Ectodermal cell (in vitro differentiated cells): ENCODE measurements around the gene BLMH.

ENCODE experiments used
- H3K27ac ChIP-seq: 2 replicates; pipeline ENCODE4 v1.7.0; 2013; ENCODE audit warnings: mild to moderate bottlenecking, low read depth, low read length; ENCODE audit not compliant: insufficient read depth, poor library complexity, severe bottlenecking
- H3K27me3 ChIP-seq: 2 replicates; pipeline ENCODE4 v1.7.0; 2013; ENCODE audit warnings: mild to moderate bottlenecking, low read length; ENCODE audit not compliant: insufficient read depth, control insufficient read depth, poor library complexity, severe bottlenecking
- H3K36me3 ChIP-seq: one replicate; pipeline ENCODE4 v1.7.0; 2013; ENCODE audit warnings: low read length; ENCODE audit not compliant: control insufficient read depth, insufficient read depth
- H3K4me1 ChIP-seq: one replicate; pipeline ENCODE4 v1.7.0; 2013; ENCODE audit warnings: low read length; ENCODE audit not compliant: control insufficient read depth, insufficient read depth
- H3K4me3 ChIP-seq: 2 replicates; pipeline ENCODE4 v1.7.0; 2013; ENCODE audit warnings: low read depth, low read length, control low read depth; ENCODE audit not compliant: insufficient read depth
- H3K9me3 ChIP-seq: 2 replicates; pipeline ENCODE4 v1.7.0; 2013; ENCODE audit warnings: mild to moderate bottlenecking, low read length, moderate library complexity; ENCODE audit not compliant: control insufficient read depth
- WGBS, 2 experiments: methylation state at CpG; one replicate each; pipeline ENCODE4 v1.1.7; 2013; ENCODE audit warnings: missing lambda C conversion rate in 2 of 2; 5-methylcytosine and 5-hydroxymethylcytosine counted together

The BLMH gene

DNA sequence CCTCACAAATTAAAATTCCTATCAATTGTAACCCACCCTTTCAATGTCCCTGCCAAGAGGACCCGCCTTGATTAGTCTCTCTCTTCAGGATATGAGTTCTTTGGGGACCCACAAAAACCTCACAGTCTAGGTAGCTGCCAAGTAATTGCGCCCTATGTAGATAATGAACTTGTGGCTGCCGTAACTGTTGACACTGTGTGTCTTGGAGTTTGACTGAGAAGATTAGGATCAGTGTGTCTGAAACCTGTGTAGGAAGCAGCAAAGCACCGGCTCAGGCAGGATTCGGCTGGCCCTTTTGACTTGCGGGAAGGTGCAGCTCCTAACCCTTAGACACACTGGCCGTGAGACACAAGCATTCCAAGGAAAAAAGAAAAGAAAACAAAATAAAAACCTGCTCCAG is 38.4 kb downstream of the BLMH start:
- Histone ChIP-seq H3K4me3 (no peak overlapping the region), H3K9me3 (no peaks in the 10 kb centered on the region), H3K36me3 (peaks cover 5% of the 10 kb centered on the region), H3K27ac (no peak overlapping the region), H3K4me1 (no peaks in the 10 kb centered on the region), H3K27me3 (no peaks in the 10 kb centered on the region)
- WGBS, 2 experiments: 90 to 95% methylated on average over 7 of the region's 7 CpGs

GRCh38 chr17:30251931-30252330 is 39.8 kb downstream of the BLMH start:
- H3K9me3 ChIP-seq: no peaks in the 10 kb centered on the region
- peaks cover 5% of the 10 kb centered on the region for H3K36me3 ChIP-seq
- H3K4me1 ChIP-seq: no peaks in the 10 kb centered on the region
- no peaks in the 10 kb centered on the region for H3K27me3 ChIP-seq
- no peak overlapping the region for H3K27ac ChIP-seq
- H3K4me3 ChIP-seq: no peak overlapping the region

DNA sequence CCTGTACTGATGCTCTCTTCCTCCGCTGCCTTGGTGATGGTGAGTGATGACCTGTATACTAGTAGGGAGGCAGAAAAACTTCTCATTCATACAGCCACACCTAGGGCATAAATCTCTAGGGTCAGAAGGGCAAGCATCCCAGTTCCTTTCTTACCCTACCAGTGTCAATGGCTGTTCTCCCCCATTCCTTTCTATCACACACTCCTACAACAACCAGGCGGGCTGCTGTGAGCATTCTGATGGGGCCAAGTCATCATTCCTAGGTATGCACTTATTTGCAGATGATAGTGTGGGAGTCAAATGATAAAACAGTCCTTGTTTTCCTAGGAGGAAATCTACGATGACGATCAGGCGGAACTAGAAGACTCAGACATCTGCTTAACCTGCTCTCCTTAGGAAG is 42.3 kb downstream of the BLMH start:
- no peaks in the 10 kb centered on the region for H3K4me1 ChIP-seq
- no peaks in the 10 kb centered on the region for H3K27me3 ChIP-seq
- peaks cover 5% of the 10 kb centered on the region for H3K36me3 ChIP-seq
- H3K9me3 ChIP-seq: no peaks in the 10 kb centered on the region
- WGBS, 2 experiments: 94 to 95% methylated on average over 4 to 5 of the region's 5 CpGs
- H3K27ac ChIP-seq: no peak overlapping the region
- no peak overlapping the region for H3K4me3 ChIP-seq

DNA sequence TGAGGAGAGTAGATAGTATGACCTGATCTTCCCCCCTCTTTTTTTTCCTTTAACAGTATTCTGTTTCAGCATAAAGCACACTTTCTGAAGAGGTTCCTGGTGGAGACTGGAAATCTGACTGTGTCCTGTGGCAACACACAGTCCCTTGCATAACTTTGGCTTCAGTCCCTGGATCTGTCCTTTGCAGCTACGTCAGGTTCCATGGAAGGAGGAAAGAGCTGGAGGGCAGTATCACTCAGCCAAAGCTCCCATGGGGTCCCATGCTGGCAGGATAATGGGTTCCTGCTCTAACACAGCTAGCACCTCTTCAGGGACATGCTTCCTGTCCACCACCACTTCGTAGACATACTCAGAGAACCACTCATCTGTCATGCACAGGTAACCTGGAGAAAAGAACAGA is 43.0 kb downstream of the BLMH start:
- Histone ChIP-seq H3K27me3 (no peaks in the 10 kb centered on the region), H3K4me3 (no peak overlapping the region), H3K27ac (no peak overlapping the region), H3K9me3 (no peaks in the 10 kb centered on the region), H3K36me3 (peaks cover 5% of the 10 kb centered on the region), H3K4me1 (no peaks in the 10 kb centered on the region)
- 91 to 95% methylated on average over 2 of the region's 2 CpGs for WGBS, 2 experiments

DNA sequence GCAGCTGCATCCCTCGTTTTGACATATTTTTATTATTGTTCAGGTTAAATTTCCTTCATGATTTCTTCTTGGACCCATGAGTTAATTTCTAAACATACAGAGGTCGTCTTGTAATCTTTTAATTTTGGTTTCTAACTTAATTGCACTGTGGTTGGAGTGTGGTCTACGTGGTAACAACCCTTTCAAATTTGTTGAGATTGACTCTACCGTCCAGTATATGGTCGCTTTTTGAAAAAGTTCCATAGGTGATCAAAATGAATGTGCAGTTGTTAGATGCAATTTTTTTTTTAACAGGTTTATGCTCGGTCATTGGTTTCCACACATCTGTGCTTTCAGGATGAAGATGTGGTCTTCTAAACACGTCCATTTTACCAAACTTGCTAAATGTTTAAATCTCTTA is 45.3 kb downstream of the BLMH start:
- Histone ChIP-seq H3K9me3 (no peaks in the 10 kb centered on the region), H3K27ac (no peak overlapping the region), H3K36me3 (peaks cover 5% of the 10 kb centered on the region), H3K4me3 (no peak overlapping the region), H3K27me3 (no peaks in the 10 kb centered on the region), H3K4me1 (no peaks in the 10 kb centered on the region)
- WGBS, 2 experiments: 95 to 96% methylated on average over 5 to 7 of the region's 7 CpGs

GRCh38 chr17:30244853-30245385 is 46.8 kb downstream of the BLMH start:
- 77 to 86% methylated on average over 4 of the region's 4 CpGs for WGBS, 2 experiments
- Histone ChIP-seq H3K4me1 (no peaks in the 10 kb centered on the region), H3K27me3 (peaks cover 3% of the 10 kb centered on the region), H3K9me3 (no peaks in the 10 kb centered on the region), H3K27ac (no peak overlapping the region), H3K4me3 (no peak overlapping the region), H3K36me3 (peaks cover 5% of the 10 kb centered on the region)

DNA sequence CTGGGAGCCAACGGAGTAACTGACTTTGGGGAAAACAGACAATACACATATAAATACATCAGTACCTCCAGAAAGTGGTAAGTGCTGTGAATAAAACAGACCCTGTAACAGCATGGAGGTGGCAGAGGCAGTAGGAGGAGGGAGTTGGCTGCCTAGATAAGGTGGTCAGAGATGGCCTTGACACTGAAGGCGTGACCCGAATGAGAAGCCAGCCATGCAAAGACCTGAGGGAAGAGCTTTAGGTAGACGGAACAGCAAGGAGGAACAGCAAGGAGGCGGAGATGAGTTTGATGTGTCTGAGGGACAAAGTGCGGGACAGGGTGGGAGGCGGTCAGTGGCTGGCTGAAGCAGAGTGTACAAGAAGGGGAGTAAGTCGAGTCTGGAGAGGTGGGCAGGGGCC is 48.2 kb downstream of the BLMH start:
- Histone ChIP-seq H3K4me3 (no peak overlapping the region), H3K36me3 (peaks cover under 1% of the 10 kb centered on the region), H3K4me1 (peaks cover 4% of the 10 kb centered on the region), H3K27me3 (peaks cover 17% of the 10 kb centered on the region), H3K27ac (no peak overlapping the region), H3K9me3 (no peaks in the 10 kb centered on the region)
- 92 to 93% methylated on average over 8 of the region's 8 CpGs for WGBS, 2 experiments

DNA sequence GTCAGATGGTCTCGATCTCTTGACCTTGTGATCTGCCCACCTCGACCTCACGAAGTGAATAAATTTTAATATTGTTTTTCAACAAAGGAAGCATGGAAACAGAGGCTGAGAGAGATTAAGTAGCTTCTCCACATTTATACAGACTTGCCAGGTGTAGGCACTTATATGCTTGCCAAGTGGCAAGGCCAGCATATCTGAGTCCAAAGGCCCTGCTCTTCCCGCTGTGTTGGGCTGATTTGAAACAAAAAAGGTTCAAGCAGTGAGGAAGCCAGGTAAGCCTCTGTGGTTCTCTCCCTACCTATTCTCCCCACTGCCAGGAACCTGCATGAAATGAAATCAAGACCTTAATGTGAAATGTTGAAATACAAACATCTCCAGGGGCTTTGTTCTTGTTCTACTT is 48.7 kb downstream of the BLMH start:
- Histone ChIP-seq H3K27me3 (peaks cover 23% of the 10 kb centered on the region), H3K4me3 (no peak overlapping the region)
- 91 to 95% methylated on average over 4 of the region's 4 CpGs for WGBS, 2 experiments

GRCh38 chr17:30241051-30241450 is 50.7 kb downstream of the BLMH start:
- H3K36me3 ChIP-seq: no peaks in the 10 kb centered on the region
- no peak overlapping the region for H3K27ac ChIP-seq
- WGBS, 2 experiments: 90 to 92% methylated on average over 6 of the region's 6 CpGs
- H3K27me3 ChIP-seq: peaks cover 42% of the 10 kb centered on the region
- no peaks in the 10 kb centered on the region for H3K9me3 ChIP-seq
- H3K4me1 ChIP-seq: peaks cover 18% of the 10 kb centered on the region
- no peak overlapping the region for H3K4me3 ChIP-seq

More for the DNA sequence above, 48.7 kb downstream of the BLMH start:
- H3K4me1 ChIP-seq: peaks cover 9% of the 10 kb centered on the region
- H3K36me3 ChIP-seq: no peaks in the 10 kb centered on the region
- H3K27ac ChIP-seq: no peak overlapping the region
- no peaks in the 10 kb centered on the region for H3K9me3 ChIP-seq

- Histone ChIP-seq H3K27me3 (peaks cover 51% of the 10 kb centered on the region), H3K36me3 (no peaks in the 10 kb centered on the region)
- 94 to 96% methylated on average over 8 of the region's 8 CpGs for WGBS, 2 experiments
Measured at GRCh38 chr17:30240177-30240576, 51.6 kb downstream of the BLMH start.

GRCh38 chr17:30239089-30239462 is 52.7 kb downstream of the BLMH start:
- Histone ChIP-seq H3K27ac (no peak overlapping the region), H3K4me3 (no peak overlapping the region), H3K27me3 (peaks cover 62% of the 10 kb centered on the region), H3K36me3 (no peaks in the 10 kb centered on the region), H3K4me1 (peaks cover 28% of the 10 kb centered on the region), H3K9me3 (no peaks in the 10 kb centered on the region)
- WGBS, 2 experiments: 51 to 58% methylated on average over 5 of the region's 5 CpGs

More at GRCh38 chr17:30240177-30240576, 51.6 kb downstream of the BLMH start:
- H3K9me3 ChIP-seq: no peaks in the 10 kb centered on the region
- peaks cover 26% of the 10 kb centered on the region for H3K4me1 ChIP-seq
- no peak overlapping the region for H3K27ac ChIP-seq
- H3K4me3 ChIP-seq: no peak overlapping the region
